LoVo (cell line): ENCODE measurements around the gene OSBPL1A.
A peak's percentile ranks its signal among the peaks of the same experiment; 100 is the strongest.
"Not testable (repeated sequence)": the region's sequence is repeated elsewhere in the genome, so short reads cannot be mapped to it uniquely, and the experiment has no call there.

Experiments
- DNase-seq: peaks from one replicate; pipeline ENCODE4 v3.0.0-alpha.2; 2016; ENCODE audit warnings: low spot score

The OSBPL1A gene

GRCh38 chr18:24397131-24397693 lies 412 bp downstream of the OSBPL1A start:
- DNase-seq = peak; percentile 55

- no peak for DNase-seq
Measured at GRCh38 chr18:24396082-24396633, 1.5 kb downstream of the OSBPL1A start.

- DNase-seq = no peak
Measured at GRCh38 chr18:24395049-24395795, 2.4 kb downstream of the OSBPL1A start.

- no peak for DNase-seq
Measured at GRCh38 chr18:24388957-24389356, 8.7 kb downstream of the OSBPL1A start.

GRCh38 chr18:24386681-24387080 lies 10.9 kb downstream of the OSBPL1A start:
- DNase-seq = no peak

GRCh38 chr18:24381126-24381525 lies 16.5 kb downstream of the OSBPL1A start:
- no peak for DNase-seq

- DNase-seq = no peak
Measured at GRCh38 chr18:24380163-24380747, 17.4 kb downstream of the OSBPL1A start.

GRCh38 chr18:24378598-24378997 lies 19.0 kb downstream of the OSBPL1A start:
- DNase-seq = no peak

- not testable (repeated sequence) for DNase-seq
Measured at GRCh38 chr18:24376531-24376930, 21.1 kb downstream of the OSBPL1A start.

GRCh38 chr18:24373328-24373727 lies 24.3 kb downstream of the OSBPL1A start:
- DNase-seq = no peak

GRCh38 chr18:24372279-24372872 lies 25.2 kb downstream of the OSBPL1A start:
- no peak for DNase-seq

GRCh38 chr18:24370120-24370519 lies 27.5 kb downstream of the OSBPL1A start:
- DNase-seq = no peak

- DNase-seq = no peak
Measured at GRCh38 chr18:24369426-24369825, 28.2 kb downstream of the OSBPL1A start.

GRCh38 chr18:24368749-24369148 lies 28.9 kb downstream of the OSBPL1A start:
- no peak for DNase-seq

- no peak for DNase-seq
Measured at GRCh38 chr18:24366328-24366727, 31.3 kb downstream of the OSBPL1A start.

GRCh38 chr18:24364177-24364576 lies 33.4 kb downstream of the OSBPL1A start:
- no peak for DNase-seq

- DNase-seq = no peak
Measured at GRCh38 chr18:24362757-24363156, 34.9 kb downstream of the OSBPL1A start.

GRCh38 chr18:24359787-24360530 lies 37.7 kb downstream of the OSBPL1A start:
- peak; percentile 36 for DNase-seq

GRCh38 chr18:24354278-24354677 lies 43.3 kb downstream of the OSBPL1A start:
- DNase-seq = no peak

- DNase-seq = no peak
Measured at GRCh38 chr18:24346254-24346653, 51.4 kb downstream of the OSBPL1A start.

GRCh38 chr18:24344509-24344908 lies 53.1 kb downstream of the OSBPL1A start:
- DNase-seq = no peak

GRCh38 chr18:24342347-24342746 lies 55.3 kb downstream of the OSBPL1A start:
- DNase-seq = no peak
